HepG2 (cell line): ENCODE results near the gene PRDM7. TPM values are rescaled to one million over a fixed set of nuclear protein-coding genes. Genes with fewer than 3 reads are reported as not detected.

Experiments
- ATAC-seq: fragments of 200-7000 bp; cut with Tn5 transposase; 3 replicates; pipeline ENCODE4 v1.9.1; 2020; ENCODE audit warnings: mild to moderate bottlenecking, moderate library complexity
- BruUV-seq: library from RNA; stranded (reverse); fragments of 400-500 nt; replicated peaks from 2 replicates; lab custom pipeline; 2021; lab: Mats Ljungman, UMichigan
- CTCF ChIA-PET: fragments of 300-600 bp; formaldehyde crosslinking; extraction: SDS; loops from one replicate; lab custom pipeline; 2021; ENCODE audit warnings: low total read pairs, inconsistent platforms, low intra/inter-chr PET ratio; lab: Yijun Ruan, JAX
- POLR2A ChIA-PET: fragments of 350-600 bp; sonication (Branson Sonifier 250); formaldehyde crosslinking; loops from one replicate; lab custom pipeline; 2020; ENCODE audit warnings: antibody characterized with exemption, inconsistent platforms; lab: Yijun Ruan, JAX
- DNase-seq: peaks from one replicate; pipeline ENCODE4 v3.0.0-alpha.2; 2015; ENCODE audit warnings: low spot score
- FAIRE-seq: peaks from 3 replicates; lab custom pipeline; 2011; peaks lifted over from hg19 to GRCh38; lab: Jason Lieb, UNC
- H2AFZ ChIP-seq: one replicate; pipeline ENCODE4 v1.6.1; 2011; ENCODE audit warnings: low read length, inconsistent platforms
- H3K27ac ChIP-seq: fragments of 300-600 bp; 3 replicates; pipeline ENCODE4 v1.8.0; 2011; ENCODE audit warnings: mixed run types, mild to moderate bottlenecking, mixed read lengths, low read length, inconsistent platforms; ENCODE audit not compliant: insufficient read depth; ENCODE audit errors: extremely low read length
- H3K27me3 ChIP-seq, 2 experiments: fragments of 200-600 bp in 1 of 2; 2 replicates in 1 of 2; 3 replicates in 1 of 2; pipeline versions ENCODE4 v1.6.0 to v1.8.0; 2011; ENCODE audit warnings: low read length in 2 of 2, mild to moderate bottlenecking in 2 of 2, moderate library complexity in 2 of 2, inconsistent platforms in 1 of 2; ENCODE audit not compliant: insufficient read depth in 2 of 2, control insufficient read depth in 1 of 2
- H3K36me3 ChIP-seq, 2 experiments: fragments of 200-600 bp in 1 of 2; replicated peaks in 1 of 2; 2 replicates in 1 of 2; 3 replicates in 1 of 2; pipeline versions ENCODE4 v1.5.1 to v1.8.0; 2011; ENCODE audit warnings: low read length in 2 of 2, inconsistent platforms in 1 of 2; ENCODE audit not compliant: insufficient read depth in 2 of 2, control insufficient read depth in 1 of 2
- H3K4me1 ChIP-seq: 2 replicates; pipeline ENCODE4 v1.5.1; 2012; ENCODE audit warnings: low read length, inconsistent platforms; ENCODE audit not compliant: insufficient read depth
- H3K4me2 ChIP-seq: 2 replicates; pipeline ENCODE4 v1.6.0; 2011; ENCODE audit warnings: low read depth, low read length, inconsistent platforms
- H3K4me3 ChIP-seq, 3 experiments: fragments of 200-600 bp in 1 of 3; sonication (generic), shearing (Covaris generic) in 1 of 3; replicated peaks in 1 of 3; 2 replicates each; pipeline ENCODE4 v1.5.1; 2011 to 2016; ENCODE audit warnings: low read length in 3 of 3, inconsistent platforms in 2 of 3, low read depth in 2 of 3, mild to moderate bottlenecking in 2 of 3, control low read depth in 1 of 3, mixed read lengths in 1 of 3; ENCODE audit not compliant: insufficient read depth in 1 of 3
- H3K79me2 ChIP-seq: one replicate; pipeline ENCODE4 v1.6.1; 2011; ENCODE audit warnings: low read length, inconsistent platforms; ENCODE audit not compliant: insufficient read depth
- H3K9ac ChIP-seq: 2 replicates; pipeline ENCODE4 v1.6.0; 2011; ENCODE audit warnings: mild to moderate bottlenecking, low read depth, low read length, inconsistent platforms; ENCODE audit not compliant: insufficient read depth
- H3K9me3 ChIP-seq: 2 replicates; pipeline ENCODE4 v1.5.1; 2012; ENCODE audit warnings: mild to moderate bottlenecking, low read length
- H4K20me1 ChIP-seq: 2 replicates; pipeline ENCODE4 v1.6.0; 2011; ENCODE audit warnings: inconsistent platforms, mild to moderate bottlenecking, low read length, moderate library complexity; ENCODE audit not compliant: insufficient read depth
- MTA3 ChIP-seq: sonication (generic); formaldehyde crosslinking; IDR thresholded peaks from 2 replicates; pipeline ENCODE4 v1.4.0; 2020; ENCODE audit warnings: missing genetic modification reagents
- POLR2AphosphoS2 ChIP-seq: IDR thresholded peaks from 2 replicates; pipeline ENCODE4 v1.6.1; 2011; ENCODE audit warnings: low read depth, low read length, improper control_type of control experiment
- WGBS: methylation state at CpG from one replicate; pipeline ENCODE4 v1.1.6; 2017; ENCODE audit warnings: low lambda C conversion rate; 5-methylcytosine and 5-hydroxymethylcytosine counted together
- in situ Hi-C: cut with HindIII; loops from 2 replicates; pipeline ENCODE4 v1.10.0; 2017; ENCODE audit warnings: low pct_unique_long_range_greater_than_20kb; ENCODE audit not compliant: extremely low pct_ligation_motif_present
- intact Hi-C: fragments of 100-400 bp; cut with micrococcal nuclease; formaldehyde crosslinking; loops from one replicate; pipeline ENCODE4 v1.10.0; 2022; ENCODE audit not compliant: unreplicated experiment
- polyA plus RNA-seq, 8 experiments: library from polyadenylated mRNA; depleted of rRNA in 3 of 8; stranded (reverse) in 7 of 8; unstranded in 1 of 8; fragments of >200 nt; fragmentation: Illumina TruSeq in 4 of 8; extraction: Trizol in 4 of 8; gene quantifications; 2 replicates each; pipeline versions ENCODE4 v1.2.1 to v1.2.3, GENCODE V29; 2011 to 2016; ENCODE audit warnings: low read depth in 4 of 8, missing spikeins in 1 of 8, mixed read lengths in 1 of 8; ENCODE audit not compliant: insufficient read depth in 1 of 8
- total RNA-seq, 5 experiments: library from RNA; depleted of rRNA; stranded (reverse); fragments of >200 nt; fragmentation: Illumina TruSeq; extraction: Trizol; gene quantifications; 2 replicates each; pipeline ENCODE4 v1.2.3, GENCODE V29; 2016; ENCODE audit warnings: low read depth in 1 of 5
- TF ChIP-seq, protein P1 (sequence below): sonication (generic); formaldehyde crosslinking; IDR thresholded peaks from 2 replicates; pipeline ENCODE4 v1.5.0; 2020; ENCODE audit warnings: missing genetic modification reagents

The PRDM7 gene
- total and polyA plus RNA-seq, 2 of the 13 experiments (the other 11 are each of a cell fraction or from before 2014, with no cell fraction given): not detected

DNA sequence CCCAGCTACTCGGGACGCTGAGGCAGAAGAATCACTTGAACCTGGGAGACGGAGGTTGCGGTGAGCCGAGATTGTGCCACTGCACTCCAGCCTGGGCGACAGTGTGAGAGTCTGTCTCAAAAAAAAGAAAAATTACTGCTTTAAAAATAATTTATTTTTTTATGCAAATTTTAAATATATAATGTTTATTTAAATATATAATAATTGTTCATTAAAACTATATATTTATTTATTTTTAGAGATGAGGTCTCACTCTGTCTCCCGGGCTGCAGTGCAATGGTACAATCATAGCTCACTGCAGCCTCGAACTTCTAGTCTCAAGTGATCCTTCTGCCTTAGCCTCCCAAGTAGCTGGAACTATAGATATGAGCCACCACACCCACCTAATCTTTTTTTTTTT lies 42.6 kb downstream of the PRDM7 start:
- CTCF ChIA-PET: no interaction called here
- H3K9ac ChIP-seq: no peak overlapping the region
- intact Hi-C loops: no loop called here
- POLR2A ChIA-PET: interaction anchor here (2.8 kb wide), 1 partner anchor 15 kb away, joined by 13 read pairs; the partner anchor contains the start of gene DBNDD1
- no peak overlapping the region for H3K4me3 ChIP-seq
- no peaks in the 10 kb centered on the region for H3K9me3 ChIP-seq
- no peaks in the 10 kb centered on the region for H3K4me1 ChIP-seq
- H2AFZ ChIP-seq: no peak overlapping the region
- no peaks in the 10 kb centered on the region for H3K27me3 ChIP-seq
- no peak for TF ChIP-seq MTA3 (CRISPR knock-in tag)
- WGBS: 91% methylated on average over 8 of the region's 8 CpGs
- peaks cover 36 to 70% of the 10 kb centered on the region in 2 experiments for H3K36me3 ChIP-seq
- peaks cover 9% of the 10 kb centered on the region; the same call in 1 of the 2 replicates for H4K20me1 ChIP-seq
- no peaks in the 10 kb centered on the region for H3K79me2 ChIP-seq
- DNase-seq: no peak
- BruUV-seq: no TSS peak
- no peak overlapping the region for H3K27ac ChIP-seq
- no peak for FAIRE-seq
- no peak overlapping the region for H3K4me2 ChIP-seq
- in situ Hi-C loops: no loop called here
- no peak for ATAC-seq

DNA sequence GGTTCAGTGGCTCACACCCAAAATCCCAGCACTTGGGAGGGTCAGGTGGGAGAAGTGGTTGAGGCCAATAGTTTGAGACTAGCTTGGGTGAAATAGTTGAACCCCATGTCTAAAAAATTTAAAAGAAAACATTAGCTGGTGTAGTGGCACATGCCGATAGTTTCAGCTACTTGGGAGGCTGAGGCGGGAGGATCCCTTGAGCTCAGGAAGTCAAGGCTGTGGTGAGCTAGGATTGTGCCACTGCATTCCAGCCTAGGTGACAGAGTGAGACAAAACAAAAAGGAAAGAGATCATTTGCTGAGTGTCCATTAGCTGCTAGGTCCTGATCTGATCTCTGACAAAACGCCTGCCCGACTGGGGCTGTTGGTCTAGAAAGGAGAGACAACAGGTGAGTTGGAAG lies 43.7 kb downstream of the PRDM7 start:
- Histone ChIP-seq H3K36me3 (peaks cover 34 to 63% of the 10 kb centered on the region in 2 experiments), H3K27me3 (no peaks in the 10 kb centered on the region), H2AFZ (no peak overlapping the region), H3K9ac (no peak overlapping the region), H3K4me3 (no peak overlapping the region), H3K9me3 (no peaks in the 10 kb centered on the region), H3K27ac (no peak overlapping the region), H3K4me2 (no peak overlapping the region)
- no TSS peak for BruUV-seq
- no peak for FAIRE-seq
- in situ Hi-C loops: no loop called here
- ATAC-seq: no peak
- intact Hi-C loops: no loop called here
- POLR2A ChIA-PET: interaction anchor here (2.8 kb wide), 1 partner anchor 14 kb away, joined by 13 read pairs; the partner anchor contains the start of gene DBNDD1
- TF ChIP-seq, protein P1, sequence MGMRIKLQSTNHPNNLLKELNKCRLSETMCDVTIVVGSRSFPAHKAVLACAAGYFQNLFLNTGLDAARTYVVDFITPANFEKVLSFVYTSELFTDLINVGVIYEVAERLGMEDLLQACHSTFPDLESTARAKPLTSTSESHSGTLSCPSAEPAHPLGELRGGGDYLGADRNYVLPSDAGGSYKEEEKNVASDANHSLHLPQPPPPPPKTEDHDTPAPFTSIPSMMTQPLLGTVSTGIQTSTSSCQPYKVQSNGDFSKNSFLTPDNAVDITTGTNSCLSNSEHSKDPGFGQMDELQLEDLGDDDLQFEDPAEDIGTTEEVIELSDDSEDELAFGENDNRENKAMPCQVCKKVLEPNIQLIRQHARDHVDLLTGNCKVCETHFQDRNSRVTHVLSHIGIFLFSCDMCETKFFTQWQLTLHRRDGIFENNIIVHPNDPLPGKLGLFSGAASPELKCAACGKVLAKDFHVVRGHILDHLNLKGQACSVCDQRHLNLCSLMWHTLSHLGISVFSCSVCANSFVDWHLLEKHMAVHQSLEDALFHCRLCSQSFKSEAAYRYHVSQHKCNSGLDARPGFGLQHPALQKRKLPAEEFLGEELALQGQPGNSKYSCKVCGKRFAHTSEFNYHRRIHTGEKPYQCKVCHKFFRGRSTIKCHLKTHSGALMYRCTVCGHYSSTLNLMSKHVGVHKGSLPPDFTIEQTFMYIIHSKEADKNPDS (CRISPR knock-in tag): no peak
- TF ChIP-seq POLR2AphosphoS2: no peak
- TF ChIP-seq, all 625 proteins: peak for 0
- 94% methylated on average over 4 of the region's 4 CpGs for WGBS
- DNase-seq: no peak
- CTCF ChIA-PET: no interaction called here
- H4K20me1 ChIP-seq: peaks cover 9% of the 10 kb centered on the region; the same call in 1 of the 2 replicates
- H3K79me2 ChIP-seq: no peaks in the 10 kb centered on the region
- H3K4me1 ChIP-seq: no peaks in the 10 kb centered on the region
